Testis (tissue), 3 donors: Measurements from ENCODE around the gene STIM1. TPM values are rescaled to one million over a fixed set of nuclear protein-coding genes. Genes with fewer than 3 reads are reported as not detected.
A peak's percentile ranks its signal among the peaks of the same experiment; 100 is the strongest.

Experiments used
- DNase-seq: peaks from one replicate; pipeline ENCODE4 v3.0.0-alpha.2; 2019
- H3K27ac ChIP-seq, 2 donors: fragments of 200-600 bp; sonication (generic); one replicate each; pipeline ENCODE4 v1.5.1; 2019
- H3K27me3 ChIP-seq: fragments of 200-600 bp; sonication (generic); one replicate; pipeline ENCODE4 v1.5.1; 2019
- H3K36me3 ChIP-seq: fragments of 200-600 bp; sonication (generic); one replicate; pipeline ENCODE4 v1.5.1; 2017; ENCODE audit warnings: low read depth; ENCODE audit errors: missing control alignments
- H3K4me1 ChIP-seq: fragments of 200-600 bp; sonication (generic); one replicate; pipeline ENCODE4 v1.5.1; 2019
- H3K4me3 ChIP-seq, 2 donors: fragments of 200-600 bp; sonication (generic); one replicate each; pipeline ENCODE4 v1.5.1; 2017 to 2019
- H3K9me3 ChIP-seq: fragments of 200-600 bp; sonication (generic); one replicate; pipeline ENCODE4 v1.5.1; 2017
- CTCF ChIP-seq, 3 experiments: fragments of 450-650 bp in 2 of 3; fragments of 200-600 bp in 1 of 3; sonication (generic) in 1 of 3; IDR thresholded peaks; one replicate each; pipeline ENCODE4 v1.5.1; 2016 to 2019; ENCODE audit warnings: antibody characterized with exemption in 3 of 3, mild to moderate bottlenecking in 2 of 3, moderate library complexity in 1 of 3
- POLR2A ChIP-seq: fragments of 450-650 bp; IDR thresholded peaks from one replicate; pipeline ENCODE4 v1.6.1; 2017; ENCODE audit warnings: antibody characterized with exemption, mild to moderate bottlenecking, moderate library complexity
- WGBS, 2 donors: methylation state at CpG; one replicate each; pipeline ENCODE4 v1.1.5; 2018; 5-methylcytosine and 5-hydroxymethylcytosine counted together
- intact Hi-C: fragments of 100-400 bp; cut with DNase I; formaldehyde crosslinking; loops from one replicate; pipeline ENCODE4 v1.15.1; 2023; ENCODE audit warnings: low total_unique reads
- polyA plus RNA-seq: library from polyadenylated mRNA; stranded (reverse); fragments of 350-450 nt; fragmentation: Illumina TruSeq; extraction: RNeasy Lipid Tissue Mini Kit (QIAGEN cat#74804); gene quantifications from one replicate; pipeline ENCODE4 v1.2.3, GENCODE V29; 2014; ENCODE audit warnings: low read depth, low replicate concordance; ENCODE audit not compliant: insufficient read depth
- total RNA-seq, 2 donors: library from RNA; depleted of rRNA; stranded (reverse); fragments of >200 nt; gene quantifications; one replicate each; pipeline ENCODE4 v1.2.3, GENCODE V29; 2016

Gene STIM1
- total and polyA plus RNA-seq, 3 donors from 2014 or later, result 78.2 to 95.5 (median 87.1) TPM

- 71 to 75% methylated on average over 1 of the region's 1 CpG for WGBS, 2 donors
- Histone ChIP-seq H3K4me1 (peaks cover 17% of the 10 kb centered on the region), H3K27me3 (no peaks in the 10 kb centered on the region), H3K36me3 (no peaks in the 10 kb centered on the region), H3K27ac (no peak overlapping the region), H3K9me3 (no peaks in the 10 kb centered on the region), H3K4me3 (no peak overlapping the region)
- peak; percentile 30 for DNase-seq
- intact Hi-C loops, result no loop called here
- TF ChIP-seq POLR2A, result no peak
- no peak for TF ChIP-seq CTCF (IDR thresholded peaks at IDR 0.05)
Observed at GRCh38 chr11:3837793-3838192, 17.7 kb upstream of the STIM1 start.

- Histone ChIP-seq H3K36me3 (no peaks in the 10 kb centered on the region), H3K27ac (no peak overlapping the region), H3K27me3 (no peaks in the 10 kb centered on the region), H3K4me3 (no peak overlapping the region), H3K4me1 (peaks cover 17% of the 10 kb centered on the region), H3K9me3 (no peaks in the 10 kb centered on the region)
- WGBS, 2 donors, result 78 to 90% methylated on average over 2 of the region's 2 CpGs
- TF ChIP-seq POLR2A (no peak), CTCF (IDR thresholded peaks at IDR 0.05) (no peak)
- intact Hi-C loops, result no loop called here
- DNase-seq, result no peak
Observed at GRCh38 chr11:3838504-3838903, 17.0 kb upstream of the STIM1 start.

GRCh38 chr11:3840004-3840869 is 15.2 kb upstream of the STIM1 start:
- Histone ChIP-seq H3K36me3 (no peaks in the 10 kb centered on the region), H3K4me1 (peaks cover 17% of the 10 kb centered on the region), H3K27me3 (no peaks in the 10 kb centered on the region), H3K9me3 (no peaks in the 10 kb centered on the region), H3K4me3 (peak overlapping the region; percentile 83 to 91), H3K27ac (peak overlapping the region; percentile 94 to 98)
- DNase-seq, result peak; percentile 28
- TF ChIP-seq POLR2A, result no peak
- no peak for TF ChIP-seq CTCF (IDR thresholded peaks at IDR 0.05)
- intact Hi-C loops, result no loop called here
- 2 to 3% methylated on average over 16 to 39 of the region's 46 CpGs for WGBS, 2 donors

- H3K4me3 ChIP-seq, result peak within 1 kb of the TSS; percentile 83 to 91
- no peaks in the 10 kb centered on the region for H3K27me3 ChIP-seq
- H3K4me1 ChIP-seq, result peaks cover 17% of the 10 kb centered on the region
- TF ChIP-seq CTCF (IDR thresholded peaks at IDR 0.05) (no peak), POLR2A (no peak)
- DNase-seq, result peak; percentile 84
- no peaks in the 10 kb centered on the region for H3K36me3 ChIP-seq
- intact Hi-C loops, result no loop called here
- WGBS, 2 donors, result 0 to 1% methylated on average over 4 to 20 of the region's 42 CpGs
- no peaks in the 10 kb centered on the region for H3K9me3 ChIP-seq
- H3K27ac ChIP-seq, result peak within 1 kb of the TSS; percentile 94 to 98
Observed at GRCh38 chr11:3840870-3841425, 14.5 kb upstream of the STIM1 start, which contains the start of gene RHOG. Gene RHOG, minus strand, starts transcription at chr11:3840959. Its CDS starts 12,821 bp downstream, at chr11:3828138.
